Measurements from ENCODE around the gene ROCK1. TPM values are rescaled to one million over a fixed set of nuclear protein-coding genes. Genes with fewer than 3 reads are reported as not detected.
"Not testable (repeated sequence)": the region's sequence is repeated elsewhere in the genome, so short reads cannot be mapped to it uniquely, and the experiment has no call there.

The ROCK1 gene
- polyA plus RNA-seq, 6 donors from 2014 or later: 25.3 to 63.9 (median 37.8) TPM

- H3K27ac Mint-ChIP-seq: peak overlapping the region in 1 of 6 donors; percentile 4
Measured at GRCh38 chr18:21000667-21001066, 110.9 kb downstream of the ROCK1 start.

GRCh38 chr18:20997371-20997770 is 114.2 kb downstream of the ROCK1 start:
- DNase-seq (no peak), ATAC-seq (ENCODE audit: low read depth in 2 of 2) (no peak)
- Mint-ChIP-seq H3K27ac (peak overlapping the region in 2 of 6 donors; percentile 4 to 9), H3K27me3 (no peaks in the 10 kb centered on the region), H3K9me3 (no peaks in the 10 kb centered on the region), H3K36me3 (peaks cover 19 to 21% of the 10 kb centered on the region in 2 donors), H3K4me1 (peaks cover 18 to 28% (median 28%) of the 10 kb centered on the region in 3 donors), H3K4me3 (no peak overlapping the region)

More at GRCh38 chr18:21000667-21001066, 110.9 kb downstream of the ROCK1 start:
- H3K27me3 Mint-ChIP-seq: no peaks in the 10 kb centered on the region
- no peak for ATAC-seq (ENCODE audit: low read depth in 2 of 2)
- no peak overlapping the region for H3K4me3 Mint-ChIP-seq
- H3K4me1 Mint-ChIP-seq: peaks cover 18 to 28% (median 26%) of the 10 kb centered on the region in 3 donors
- H3K36me3 Mint-ChIP-seq: peaks cover 19 to 31% of the 10 kb centered on the region in 2 donors
- no peak for DNase-seq
- no peaks in the 10 kb centered on the region for H3K9me3 Mint-ChIP-seq

- Mint-ChIP-seq H3K4me1 (peaks cover 18 to 28% (median 28%) of the 10 kb centered on the region in 3 donors), H3K4me3 (no peak overlapping the region), H3K27ac (peak overlapping the region in 4 of 6 donors; percentile 4 to 61 (median 23)), H3K9me3 (no peaks in the 10 kb centered on the region), H3K27me3 (no peaks in the 10 kb centered on the region), H3K36me3 (peaks cover 15 to 19% of the 10 kb centered on the region in 2 donors)
- DNase-seq: no peak
- ATAC-seq (ENCODE audit: low read depth in 2 of 2): no peak
Measured at GRCh38 chr18:20996418-20996817, 115.2 kb downstream of the ROCK1 start.

GRCh38 chr18:20988726-20989125 is 122.9 kb downstream of the ROCK1 start:
- H3K4me1 Mint-ChIP-seq: no peaks in the 10 kb centered on the region
- H3K27ac Mint-ChIP-seq: peak overlapping the region in 1 of 6 donors; percentile 19
- H3K36me3 Mint-ChIP-seq: peaks cover 24 to 36% of the 10 kb centered on the region in 2 donors
- no peak for ATAC-seq (ENCODE audit: low read depth in 2 of 2)
- no peak for DNase-seq
- no peaks in the 10 kb centered on the region for H3K9me3 Mint-ChIP-seq
- no peaks in the 10 kb centered on the region for H3K27me3 Mint-ChIP-seq
- no peak overlapping the region for H3K4me3 Mint-ChIP-seq

- ATAC-seq (ENCODE audit: low read depth in 2 of 2) (no peak), DNase-seq (no peak)
- no peaks in the 10 kb centered on the region for H3K9me3 Mint-ChIP-seq
- H3K36me3 Mint-ChIP-seq: peaks cover 27 to 42% of the 10 kb centered on the region in 2 donors
- H3K27ac Mint-ChIP-seq: peak overlapping the region in 1 of 6 donors; percentile 67
- peaks cover 0 to 8% (median 5%) of the 10 kb centered on the region in 3 donors for H3K4me1 Mint-ChIP-seq
- H3K27me3 Mint-ChIP-seq: no peaks in the 10 kb centered on the region
- peak overlapping the region in 1 of 8 donors; percentile 0 for H3K4me3 Mint-ChIP-seq
Measured at GRCh38 chr18:20975077-20975476, 136.5 kb downstream of the ROCK1 start.

- peak overlapping the region in 4 of 6 donors; percentile 0 to 76 (median 16) for H3K27ac Mint-ChIP-seq
Measured at GRCh38 chr18:20971886-20972267, 139.7 kb downstream of the ROCK1 start.

GRCh38 chr18:20966795-20967194 is 144.8 kb downstream of the ROCK1 start:
- H3K27ac Mint-ChIP-seq: peak overlapping the region in 2 of 6 donors; percentile 10 to 59
- H3K4me1 Mint-ChIP-seq: peaks cover 0 to under 1% (median 0%) of the 10 kb centered on the region in 3 donors
- no peaks in the 10 kb centered on the region for H3K27me3 Mint-ChIP-seq
- H3K9me3 Mint-ChIP-seq: no peaks in the 10 kb centered on the region
- ATAC-seq (ENCODE audit: low read depth in 2 of 2) (no peak), DNase-seq (no peak)
- peaks cover 11 to 18% of the 10 kb centered on the region in 2 donors for H3K36me3 Mint-ChIP-seq
- no peak overlapping the region for H3K4me3 Mint-ChIP-seq

More at GRCh38 chr18:20971886-20972267, 139.7 kb downstream of the ROCK1 start:
- no peak for DNase-seq
- Mint-ChIP-seq H3K4me1 (peaks cover 0 to 8% (median 0%) of the 10 kb centered on the region in 3 donors), H3K4me3 (no peak overlapping the region), H3K27me3 (no peaks in the 10 kb centered on the region), H3K36me3 (peaks cover 12 to 34% of the 10 kb centered on the region in 2 donors), H3K9me3 (no peaks in the 10 kb centered on the region)
- ATAC-seq (ENCODE audit: low read depth in 2 of 2): peak in 1 of 2 donors; percentile 35

GRCh38 chr18:20963027-20963426 is 148.6 kb downstream of the ROCK1 start:
- DNase-seq (no peak), ATAC-seq (ENCODE audit: low read depth in 2 of 2) (no peak)
- Mint-ChIP-seq H3K9me3 (no peaks in the 10 kb centered on the region), H3K4me3 (no peak overlapping the region), H3K4me1 (no peaks in the 10 kb centered on the region), H3K27me3 (no peaks in the 10 kb centered on the region), H3K27ac (no peak overlapping the region), H3K36me3 (peaks cover 0 to 36% of the 10 kb centered on the region in 2 donors)

- Mint-ChIP-seq H3K9me3 (no peaks in the 10 kb centered on the region), H3K36me3 (peaks cover 6 to 33% of the 10 kb centered on the region in 2 donors), H3K27me3 (no peaks in the 10 kb centered on the region), H3K4me3 (no peak overlapping the region), H3K4me1 (no peaks in the 10 kb centered on the region), H3K27ac (no peak overlapping the region)
- ATAC-seq (ENCODE audit: low read depth in 2 of 2): no peak
- DNase-seq: no peak
Measured at GRCh38 chr18:20960735-20961134, 150.9 kb downstream of the ROCK1 start.

GRCh38 chr18:20950827-20951226 is 160.8 kb downstream of the ROCK1 start:
- H3K27ac Mint-ChIP-seq; ATAC-seq (ENCODE audit: low read depth in 2 of 2); DNase-seq; H3K27me3 Mint-ChIP-seq; H3K4me3 Mint-ChIP-seq; H3K4me1 Mint-ChIP-seq; H3K9me3 Mint-ChIP-seq: not testable (repeated sequence)
- peaks cover 3 to 10% of the 10 kb centered on the region in 2 donors for H3K36me3 Mint-ChIP-seq

Other genes with a start within 250 kb of the ROCK1 start
- gene GREB1L, start 130.4 kb upstream of the ROCK1 start, polyA plus RNA-seq (ENCODE audit: low read depth in 6 of 6): under 1 TPM in 3 of 6 donors, not detected in 3; 0.06 to 0.25 (median 0.15) TPM

All from naive B cell (primary cell).